PC-9 (cell line): ENCODE data around the gene PBX4.

Experiments
- CTCF ChIP-seq: fragments of 200-600 bp; sonication (generic); conservative IDR thresholded peaks from 2 replicates; pipeline ENCODE4 v1.6.1; 2017; ENCODE audit warnings: mixed run types, antibody characterized with exemption, mild to moderate bottlenecking, moderate library complexity
- EZH2 ChIP-seq: fragments of 200-600 bp; sonication (generic); IDR thresholded peaks from 2 replicates; pipeline ENCODE4 v1.8.0; 2017; ENCODE audit warnings: antibody characterized with exemption, low read depth

DNA sequence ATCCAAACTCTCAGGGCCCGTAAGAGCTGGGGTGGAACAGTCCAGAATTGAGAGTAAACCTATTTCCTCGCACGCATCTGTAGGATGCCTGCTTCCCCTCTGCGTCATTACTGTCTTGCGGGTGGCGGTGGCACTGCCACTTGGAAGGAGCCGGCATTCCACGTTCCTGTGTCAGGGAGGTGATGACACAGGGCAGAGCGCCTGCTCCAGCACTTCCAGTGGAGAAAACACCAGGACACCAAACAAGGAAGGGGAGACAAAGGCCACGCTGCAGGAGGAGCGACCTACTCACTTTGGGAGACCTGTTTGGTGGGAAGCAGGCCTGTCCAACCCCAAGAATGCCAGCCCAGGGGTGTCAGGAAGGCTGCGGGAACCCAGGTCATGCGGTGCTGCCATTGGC is 37.1 kb downstream of the PBX4 start:
- TF ChIP-seq CTCF (no peak), EZH2 (no peak)
